PFSK-1 (cell line): ENCODE results near the gene FGR.

ENCODE experiments used
- FOXP2 ChIP-seq: optimal IDR thresholded peaks from 2 replicates; pipeline ENCODE3; 2011; ENCODE audit warnings: borderline replicate concordance, control low read depth, inconsistent platforms; ENCODE audit not compliant: insufficient read depth; ENCODE audit errors: extremely low read length, extremely low read depth
- POLR2AphosphoS5 ChIP-seq: IDR thresholded peaks from 2 replicates; pipeline ENCODE4 v1.6.1; 2012; ENCODE audit warnings: low read depth, mild to moderate bottlenecking, control low read depth, low read length, moderate library complexity
- SIN3A ChIP-seq: IDR thresholded peaks from 2 replicates; pipeline ENCODE4 v1.6.1; 2012; ENCODE audit warnings: mild to moderate bottlenecking, low read length, moderate library complexity, borderline replicate concordance; ENCODE audit not compliant: insufficient read depth
- TAF1 ChIP-seq: IDR thresholded peaks from 2 replicates; pipeline ENCODE4 v1.6.1; 2012; ENCODE audit warnings: low read length, control low read depth, borderline replicate concordance; ENCODE audit not compliant: insufficient read depth
- TF ChIP-seq, protein P1 (sequence below), 2 experiments: IDR thresholded peaks; 2 replicates each; pipeline versions ENCODE4 v1.6.1 to v1.8.0; 2011 to 2012; ENCODE audit warnings: low read depth in 2 of 2, low read length in 2 of 2, control low read depth in 1 of 2, inconsistent platforms in 1 of 2, mild to moderate bottlenecking in 1 of 2, moderate library complexity in 1 of 2; ENCODE audit not compliant: insufficient read depth in 1 of 2

DNA sequence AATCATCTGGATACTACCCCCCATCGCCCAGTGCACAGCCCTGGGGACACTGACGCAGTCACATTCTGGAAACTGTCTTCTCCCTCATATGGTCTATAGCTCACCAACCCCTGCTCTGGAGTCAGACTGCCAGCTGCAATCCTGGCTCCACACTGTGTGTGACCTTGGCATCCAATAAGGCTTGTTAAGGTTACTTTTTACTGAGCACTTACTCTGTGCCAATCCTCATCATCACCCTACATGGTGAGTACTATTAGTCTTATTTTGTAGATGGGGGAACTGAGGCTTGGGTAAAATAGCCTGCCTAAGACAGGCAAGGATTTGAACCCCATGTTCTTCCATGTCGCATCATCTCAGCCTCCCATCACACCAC, 65.9 kb downstream of the FGR start:
- TF ChIP-seq, protein P1, sequence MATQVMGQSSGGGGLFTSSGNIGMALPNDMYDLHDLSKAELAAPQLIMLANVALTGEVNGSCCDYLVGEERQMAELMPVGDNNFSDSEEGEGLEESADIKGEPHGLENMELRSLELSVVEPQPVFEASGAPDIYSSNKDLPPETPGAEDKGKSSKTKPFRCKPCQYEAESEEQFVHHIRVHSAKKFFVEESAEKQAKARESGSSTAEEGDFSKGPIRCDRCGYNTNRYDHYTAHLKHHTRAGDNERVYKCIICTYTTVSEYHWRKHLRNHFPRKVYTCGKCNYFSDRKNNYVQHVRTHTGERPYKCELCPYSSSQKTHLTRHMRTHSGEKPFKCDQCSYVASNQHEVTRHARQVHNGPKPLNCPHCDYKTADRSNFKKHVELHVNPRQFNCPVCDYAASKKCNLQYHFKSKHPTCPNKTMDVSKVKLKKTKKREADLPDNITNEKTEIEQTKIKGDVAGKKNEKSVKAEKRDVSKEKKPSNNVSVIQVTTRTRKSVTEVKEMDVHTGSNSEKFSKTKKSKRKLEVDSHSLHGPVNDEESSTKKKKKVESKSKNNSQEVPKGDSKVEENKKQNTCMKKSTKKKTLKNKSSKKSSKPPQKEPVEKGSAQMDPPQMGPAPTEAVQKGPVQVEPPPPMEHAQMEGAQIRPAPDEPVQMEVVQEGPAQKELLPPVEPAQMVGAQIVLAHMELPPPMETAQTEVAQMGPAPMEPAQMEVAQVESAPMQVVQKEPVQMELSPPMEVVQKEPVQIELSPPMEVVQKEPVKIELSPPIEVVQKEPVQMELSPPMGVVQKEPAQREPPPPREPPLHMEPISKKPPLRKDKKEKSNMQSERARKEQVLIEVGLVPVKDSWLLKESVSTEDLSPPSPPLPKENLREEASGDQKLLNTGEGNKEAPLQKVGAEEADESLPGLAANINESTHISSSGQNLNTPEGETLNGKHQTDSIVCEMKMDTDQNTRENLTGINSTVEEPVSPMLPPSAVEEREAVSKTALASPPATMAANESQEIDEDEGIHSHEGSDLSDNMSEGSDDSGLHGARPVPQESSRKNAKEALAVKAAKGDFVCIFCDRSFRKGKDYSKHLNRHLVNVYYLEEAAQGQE (IDR thresholded peaks at IDR 0.05; ENCODE audit: insufficient read depth in 1 of 2, low read depth in 2 of 2, low read length in 2 of 2), result no peak
- TF ChIP-seq POLR2AphosphoS5, result no peak
- TF ChIP-seq SIN3A, result no peak
- no peak for TF ChIP-seq FOXP2
- TF ChIP-seq TAF1, result no peak
